Neural cell (in vitro differentiated cells): ENCODE data around the gene PRSS53. TPM values are rescaled to one million over a fixed set of nuclear protein-coding genes. Genes with fewer than 3 reads are reported as not detected.
A peak's percentile ranks its signal among the peaks of the same experiment; 100 is the strongest.

Experiments
- H2AFZ ChIP-seq: fragments of 200-600, 300-800 bp; sonication (generic), shearing (Covaris generic); 2 replicates; pipeline ENCODE4 v1.6.0; 2014; ENCODE audit warnings: low read depth, mild to moderate bottlenecking, antibody characterized with exemption, low read length, moderate library complexity
- H3F3A ChIP-seq: fragments of 200-600 bp; shearing (Covaris generic); 2 replicates; pipeline ENCODE4 v1.6.1; 2016; ENCODE audit warnings: mild to moderate bottlenecking, moderate library complexity, mixed read lengths, antibody characterized with exemption, low read length; ENCODE audit not compliant: insufficient read depth, poor library complexity, severe bottlenecking
- H3K27ac ChIP-seq: fragments of 200-600, 300-800 bp; sonication (generic), shearing (Covaris generic); 2 replicates; pipeline ENCODE4 v1.5.1; 2014; ENCODE audit warnings: mild to moderate bottlenecking, low read length, moderate library complexity
- H3K27me3 ChIP-seq: fragments of 300-800, 200-600 bp; sonication (generic), shearing (Covaris generic); 2 replicates; pipeline ENCODE4 v1.6.0; 2014; ENCODE audit warnings: mild to moderate bottlenecking, low read depth, low read length, moderate library complexity; ENCODE audit not compliant: insufficient read depth
- H3K36me3 ChIP-seq: fragments of 300-800, 200-600 bp; sonication (generic), shearing (Covaris generic); 2 replicates; pipeline ENCODE4 v1.5.1; 2014; ENCODE audit warnings: mild to moderate bottlenecking, antibody characterized with exemption, low read length, moderate library complexity; ENCODE audit not compliant: insufficient read depth
- H3K4me2 ChIP-seq: fragments of 300-800, 200-600 bp; sonication (generic), shearing (Covaris generic); 2 replicates; pipeline ENCODE4 v1.6.0; 2014; ENCODE audit warnings: mild to moderate bottlenecking, low read length
- H3K4me3 ChIP-seq: fragments of 300-800, 200-600 bp; sonication (generic), shearing (Covaris generic); 2 replicates; pipeline ENCODE4 v1.5.1; 2014; ENCODE audit warnings: mild to moderate bottlenecking, low read length, moderate library complexity
- H3K79me2 ChIP-seq: fragments of 200-600 bp; shearing (Covaris generic); replicated peaks from 2 replicates; pipeline ENCODE4 v1.6.0; 2014; ENCODE audit warnings: mild to moderate bottlenecking, low read length, moderate library complexity; ENCODE audit not compliant: insufficient read depth
- H3K9ac ChIP-seq: fragments of 300-800, 200-600 bp; sonication (generic), shearing (Covaris generic); 2 replicates; pipeline ENCODE4 v1.6.1; 2016; ENCODE audit warnings: mild to moderate bottlenecking, low read length, mixed read lengths
- H3K9me2 ChIP-seq: fragments of 200-600 bp; shearing (Covaris generic); 2 replicates; pipeline ENCODE4 v1.6.1; 2016; ENCODE audit warnings: mild to moderate bottlenecking, low read length, mixed read lengths; ENCODE audit not compliant: insufficient read depth
- H3K9me3 ChIP-seq: fragments of 200-600, 300-800 bp; sonication (generic), shearing (Covaris generic); 2 replicates; pipeline ENCODE4 v1.6.1; 2016; ENCODE audit warnings: mild to moderate bottlenecking, mixed run types, low read length, moderate library complexity, mixed read lengths
- H4K20me1 ChIP-seq: fragments of 200-600 bp; shearing (Covaris generic); 2 replicates; pipeline ENCODE4 v1.6.1; 2016; ENCODE audit warnings: mild to moderate bottlenecking, mixed run types; ENCODE audit not compliant: insufficient read depth
- EP300 ChIP-seq: fragments of 450-650 bp; conservative IDR thresholded peaks from 2 replicates; pipeline ENCODE4 v1.6.1; 2014; ENCODE audit warnings: antibody characterized with exemption, mild to moderate bottlenecking, moderate library complexity; ENCODE audit not compliant: poor library complexity, severe bottlenecking
- EZH2 ChIP-seq: fragments of 200-600, 300-800 bp; shearing (Covaris generic), sonication (generic); IDR thresholded peaks from 2 replicates; pipeline ENCODE4 v1.6.1; 2014; ENCODE audit warnings: antibody characterized with exemption, low read length, borderline replicate concordance, mild to moderate bottlenecking; ENCODE audit not compliant: insufficient read depth, poor library complexity, severe bottlenecking
- MXI1 ChIP-seq: fragments of 450-650 bp; conservative IDR thresholded peaks from 2 replicates; pipeline ENCODE4 v1.6.1; 2014; ENCODE audit warnings: antibody characterized with exemption, mild to moderate bottlenecking; ENCODE audit not compliant: poor library complexity, severe bottlenecking
- POLR2AphosphoS5 ChIP-seq: IDR thresholded peaks from 2 replicates; pipeline ENCODE4 v1.6.1; 2012
- RAD21 ChIP-seq: fragments of 450-650 bp; conservative IDR thresholded peaks from 2 replicates; pipeline ENCODE4 v1.6.1; 2014; ENCODE audit warnings: antibody characterized with exemption, mild to moderate bottlenecking, moderate library complexity
- SMC3 ChIP-seq: fragments of 450-650 bp; conservative IDR thresholded peaks from 2 replicates; pipeline ENCODE4 v1.6.1; 2014; ENCODE audit warnings: antibody characterized with exemption, mild to moderate bottlenecking, moderate library complexity; ENCODE audit not compliant: poor library complexity
- TAF1 ChIP-seq: IDR thresholded peaks from 2 replicates; pipeline ENCODE4 v1.6.1; 2012; ENCODE audit warnings: low read depth
- polyA plus RNA-seq: library from polyadenylated mRNA; depleted of rRNA; stranded (reverse); fragments of >200 nt; gene quantifications from 2 replicates; pipeline ENCODE4 v1.2.3, GENCODE V29; 2014
- TF ChIP-seq, protein P1 (sequence below): fragments of 450-650 bp; IDR thresholded peaks from 2 replicates; pipeline ENCODE4 v1.5.1; 2014; ENCODE audit warnings: antibody characterized with exemption, mild to moderate bottlenecking, moderate library complexity; ENCODE audit not compliant: poor library complexity, severe bottlenecking
- TF ChIP-seq, protein P2 (sequence below): IDR thresholded peaks from 2 replicates; pipeline ENCODE4 v1.6.1; 2012; ENCODE audit warnings: borderline replicate concordance

PRSS53 gene
- polyA plus RNA-seq, 1 donor from 2014 or later: 9.3 TPM

DNA sequence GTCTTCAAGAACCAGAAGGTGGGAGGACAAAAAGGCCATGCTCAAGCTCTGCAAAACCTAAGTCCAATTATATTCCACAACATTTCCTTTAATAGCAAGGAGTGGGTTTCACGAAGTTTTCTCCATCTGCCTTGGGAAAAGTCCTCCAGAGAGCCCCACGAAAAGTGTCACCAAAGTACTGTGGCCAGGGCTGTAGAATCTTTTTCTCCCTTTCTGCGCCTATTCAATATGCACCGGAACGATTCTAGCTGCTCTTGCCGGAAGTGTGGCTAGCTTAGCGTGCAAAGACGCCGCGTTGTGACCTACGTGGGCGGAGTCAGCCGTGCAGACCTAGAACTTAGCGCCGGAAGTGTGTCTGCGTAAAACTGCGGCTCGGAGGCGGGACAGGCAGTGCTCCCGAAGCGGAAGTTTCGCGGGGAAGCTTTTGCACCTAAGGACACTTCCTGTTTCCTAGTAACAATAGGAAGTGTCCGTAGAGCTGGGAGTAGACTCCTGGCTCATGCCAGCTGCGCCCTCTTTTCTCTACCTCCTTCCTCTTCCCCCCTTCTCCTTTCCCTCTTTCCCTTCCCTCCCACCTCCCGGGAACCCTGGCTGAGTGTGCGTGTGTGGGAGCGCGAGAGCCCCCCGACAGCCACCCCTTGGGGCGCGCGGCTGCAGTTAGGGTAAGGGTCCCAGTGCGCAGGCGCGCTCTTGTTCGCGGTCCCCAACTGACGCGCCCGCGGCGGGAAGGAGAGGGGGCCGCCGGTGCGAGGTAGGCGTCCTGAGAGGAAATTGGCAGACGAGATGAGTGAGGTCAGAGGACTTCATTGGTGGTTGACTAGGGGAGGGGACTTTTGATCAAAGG lies 14.6 kb downstream of the PRSS53 start, which contains the start of the genes ZNF646 and ZNF668:
Gene ZNF646, plus strand, starts transcription at position 453 of the 844 bp plus-strand sequence. CDS start 1,903 bp downstream, outside the sequence.
Gene ZNF668, minus strand, starts transcription at position 271 of the 844 bp plus-strand sequence. CDS start 9,781 bp downstream, outside the sequence.
- H3K27me3 ChIP-seq: no peaks in the 10 kb centered on the region
- H3K79me2 ChIP-seq: peaks cover 46% of the 10 kb centered on the region
- peak within 1 kb of the TSS; percentile 96 for H3K9ac ChIP-seq
- H2AFZ ChIP-seq: peak within 1 kb of the TSS; percentile 87
- peak within 1 kb of the TSS; percentile 95 for H3K27ac ChIP-seq
- H4K20me1 ChIP-seq: no peaks in the 10 kb centered on the region
- peak within 1 kb of the TSS; percentile 77 for H3K4me3 ChIP-seq
- TF ChIP-seq TAF1: peak; percentile 59
- TF ChIP-seq, protein P1, sequence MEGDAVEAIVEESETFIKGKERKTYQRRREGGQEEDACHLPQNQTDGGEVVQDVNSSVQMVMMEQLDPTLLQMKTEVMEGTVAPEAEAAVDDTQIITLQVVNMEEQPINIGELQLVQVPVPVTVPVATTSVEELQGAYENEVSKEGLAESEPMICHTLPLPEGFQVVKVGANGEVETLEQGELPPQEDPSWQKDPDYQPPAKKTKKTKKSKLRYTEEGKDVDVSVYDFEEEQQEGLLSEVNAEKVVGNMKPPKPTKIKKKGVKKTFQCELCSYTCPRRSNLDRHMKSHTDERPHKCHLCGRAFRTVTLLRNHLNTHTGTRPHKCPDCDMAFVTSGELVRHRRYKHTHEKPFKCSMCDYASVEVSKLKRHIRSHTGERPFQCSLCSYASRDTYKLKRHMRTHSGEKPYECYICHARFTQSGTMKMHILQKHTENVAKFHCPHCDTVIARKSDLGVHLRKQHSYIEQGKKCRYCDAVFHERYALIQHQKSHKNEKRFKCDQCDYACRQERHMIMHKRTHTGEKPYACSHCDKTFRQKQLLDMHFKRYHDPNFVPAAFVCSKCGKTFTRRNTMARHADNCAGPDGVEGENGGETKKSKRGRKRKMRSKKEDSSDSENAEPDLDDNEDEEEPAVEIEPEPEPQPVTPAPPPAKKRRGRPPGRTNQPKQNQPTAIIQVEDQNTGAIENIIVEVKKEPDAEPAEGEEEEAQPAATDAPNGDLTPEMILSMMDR: peak; percentile 42
- TF ChIP-seq EZH2: no peak
- peak; percentile 70 for TF ChIP-seq EP300
- peak; percentile 48 for TF ChIP-seq RAD21
- peak; percentile 93 for TF ChIP-seq POLR2AphosphoS5
- TF ChIP-seq MXI1: peak; percentile 78
- TF ChIP-seq, protein P2, sequence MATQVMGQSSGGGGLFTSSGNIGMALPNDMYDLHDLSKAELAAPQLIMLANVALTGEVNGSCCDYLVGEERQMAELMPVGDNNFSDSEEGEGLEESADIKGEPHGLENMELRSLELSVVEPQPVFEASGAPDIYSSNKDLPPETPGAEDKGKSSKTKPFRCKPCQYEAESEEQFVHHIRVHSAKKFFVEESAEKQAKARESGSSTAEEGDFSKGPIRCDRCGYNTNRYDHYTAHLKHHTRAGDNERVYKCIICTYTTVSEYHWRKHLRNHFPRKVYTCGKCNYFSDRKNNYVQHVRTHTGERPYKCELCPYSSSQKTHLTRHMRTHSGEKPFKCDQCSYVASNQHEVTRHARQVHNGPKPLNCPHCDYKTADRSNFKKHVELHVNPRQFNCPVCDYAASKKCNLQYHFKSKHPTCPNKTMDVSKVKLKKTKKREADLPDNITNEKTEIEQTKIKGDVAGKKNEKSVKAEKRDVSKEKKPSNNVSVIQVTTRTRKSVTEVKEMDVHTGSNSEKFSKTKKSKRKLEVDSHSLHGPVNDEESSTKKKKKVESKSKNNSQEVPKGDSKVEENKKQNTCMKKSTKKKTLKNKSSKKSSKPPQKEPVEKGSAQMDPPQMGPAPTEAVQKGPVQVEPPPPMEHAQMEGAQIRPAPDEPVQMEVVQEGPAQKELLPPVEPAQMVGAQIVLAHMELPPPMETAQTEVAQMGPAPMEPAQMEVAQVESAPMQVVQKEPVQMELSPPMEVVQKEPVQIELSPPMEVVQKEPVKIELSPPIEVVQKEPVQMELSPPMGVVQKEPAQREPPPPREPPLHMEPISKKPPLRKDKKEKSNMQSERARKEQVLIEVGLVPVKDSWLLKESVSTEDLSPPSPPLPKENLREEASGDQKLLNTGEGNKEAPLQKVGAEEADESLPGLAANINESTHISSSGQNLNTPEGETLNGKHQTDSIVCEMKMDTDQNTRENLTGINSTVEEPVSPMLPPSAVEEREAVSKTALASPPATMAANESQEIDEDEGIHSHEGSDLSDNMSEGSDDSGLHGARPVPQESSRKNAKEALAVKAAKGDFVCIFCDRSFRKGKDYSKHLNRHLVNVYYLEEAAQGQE: peak; percentile 88
- peak; percentile 48 for TF ChIP-seq SMC3
- peak within 1 kb of the TSS; percentile 97 for H3K4me2 ChIP-seq
- no peaks in the 10 kb centered on the region for H3K9me3 ChIP-seq
- H3K36me3 ChIP-seq: peaks cover 6% of the 10 kb centered on the region
- no peaks in the 10 kb centered on the region for H3F3A ChIP-seq
- no peaks in the 10 kb centered on the region for H3K9me2 ChIP-seq

DNA sequence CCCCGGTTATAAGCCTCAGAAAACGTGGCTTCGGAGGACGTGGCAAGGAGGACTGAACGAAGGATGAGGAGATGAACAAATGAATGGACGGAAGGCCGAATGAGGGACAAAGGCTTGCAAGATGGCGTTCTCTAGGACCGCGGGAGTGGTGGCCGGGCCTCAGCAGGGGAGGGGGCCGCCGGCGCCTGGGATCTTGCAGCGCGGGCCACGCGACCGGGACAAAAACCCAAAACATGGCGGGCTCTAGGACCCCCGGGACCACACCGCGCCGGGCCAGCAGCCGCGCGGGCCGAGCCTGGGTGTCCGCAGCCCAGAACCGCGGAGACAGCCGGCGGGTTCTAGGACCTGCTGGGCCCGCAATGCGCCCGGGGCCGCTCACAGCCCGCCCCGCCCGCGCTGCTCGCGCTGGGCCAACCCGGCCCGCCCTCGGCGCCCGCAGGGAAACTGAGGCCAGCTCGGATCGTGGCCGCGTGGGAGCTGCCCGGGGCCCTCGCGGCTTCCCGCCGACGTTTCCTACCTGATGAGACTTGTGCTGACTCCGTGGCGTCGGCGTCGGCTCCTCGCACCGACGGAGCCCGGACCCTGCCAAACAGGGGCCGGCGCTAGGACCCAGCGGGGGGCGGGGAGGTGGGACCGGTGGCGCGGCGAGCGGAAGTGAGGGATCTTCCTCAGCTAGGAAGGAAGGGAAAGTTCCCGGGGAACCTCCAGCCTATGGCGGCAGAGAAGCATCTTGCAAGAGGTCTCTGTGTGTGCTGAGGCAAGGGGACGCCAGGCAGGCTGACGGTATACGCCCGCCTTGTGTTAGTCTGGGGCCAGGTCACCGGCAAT lies 15.4 kb downstream of the PRSS53 start:
- H3K9me3 ChIP-seq: no peaks in the 10 kb centered on the region
- no peak overlapping the region for H3K4me2 ChIP-seq
- TF ChIP-seq EP300: peak; percentile 43
- TF ChIP-seq EZH2: no peak
- TF ChIP-seq, protein P1: peak; percentile 16
- TF ChIP-seq RAD21: no peak
- peak; percentile 76 for TF ChIP-seq TAF1
- no peak for TF ChIP-seq SMC3
- TF ChIP-seq POLR2AphosphoS5: peak; percentile 84
- peak; percentile 36 for TF ChIP-seq MXI1
- TF ChIP-seq, protein P2: no peak
- no peaks in the 10 kb centered on the region for H3K9me2 ChIP-seq
- peak overlapping the region; percentile 77 for H3K4me3 ChIP-seq
- H3K9ac ChIP-seq: peak overlapping the region; percentile 96
- no peaks in the 10 kb centered on the region for H3K36me3 ChIP-seq
- H2AFZ ChIP-seq: peak overlapping the region; percentile 87
- H3K27ac ChIP-seq: peak overlapping the region; percentile 95
- peaks cover 52% of the 10 kb centered on the region for H3K79me2 ChIP-seq
- no peaks in the 10 kb centered on the region for H4K20me1 ChIP-seq
- H3K27me3 ChIP-seq: no peaks in the 10 kb centered on the region
- H3F3A ChIP-seq: no peaks in the 10 kb centered on the region
